Measurements from ENCODE around the gene TMEM129. TPM values are rescaled to one million over a fixed set of nuclear protein-coding genes. Genes with fewer than 3 reads are reported as not detected.

Gene TMEM129
- total and polyA plus RNA-seq, 10 of the 15 experiments (the other 5 are each of a cell fraction or from before 2014, with no cell fraction given), result 0.19 to 24.9 (median 13.2) TPM

DNA sequence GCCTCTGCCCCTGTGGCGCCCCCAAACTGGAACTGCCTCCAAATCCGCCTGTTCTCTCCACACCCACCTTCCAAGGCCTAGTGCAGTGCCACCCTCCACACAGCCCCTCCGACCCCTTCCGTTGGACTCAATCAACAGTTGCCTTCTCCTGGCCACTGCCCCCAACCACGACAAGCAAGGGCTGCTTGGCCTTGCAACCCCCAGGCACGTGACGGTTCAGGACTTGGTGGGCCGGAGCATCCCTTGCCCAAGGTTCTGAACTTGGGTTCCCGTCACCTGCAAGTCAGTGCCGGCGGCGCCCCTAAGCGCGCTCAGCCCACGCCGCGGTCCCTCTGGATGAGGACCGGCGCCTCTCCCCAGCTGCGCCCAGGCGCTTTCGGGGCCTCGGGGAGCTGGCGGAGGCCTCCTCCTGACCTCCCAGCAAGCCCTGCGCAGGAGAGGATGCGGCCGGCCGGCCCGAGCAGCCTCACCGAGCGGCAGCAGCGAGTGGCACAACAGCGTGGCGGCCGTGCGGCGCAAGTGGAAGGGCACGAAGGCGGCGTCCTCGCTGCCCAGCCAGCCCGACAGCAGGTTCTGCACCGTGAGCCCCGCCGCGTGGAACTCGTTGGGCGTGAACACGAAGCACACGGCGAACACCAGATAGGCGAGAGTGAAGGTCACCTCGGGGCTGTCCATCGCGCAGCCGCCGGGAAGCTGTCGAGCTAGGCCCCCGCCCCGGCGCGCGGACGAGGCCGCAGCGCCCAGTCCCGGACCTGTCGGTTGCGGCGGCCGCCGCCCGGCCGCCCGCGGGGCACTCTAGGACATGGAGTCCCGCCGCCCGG, 750 bp downstream of the TMEM129 start (continued):
- TF ChIP-seq, protein P1, sequence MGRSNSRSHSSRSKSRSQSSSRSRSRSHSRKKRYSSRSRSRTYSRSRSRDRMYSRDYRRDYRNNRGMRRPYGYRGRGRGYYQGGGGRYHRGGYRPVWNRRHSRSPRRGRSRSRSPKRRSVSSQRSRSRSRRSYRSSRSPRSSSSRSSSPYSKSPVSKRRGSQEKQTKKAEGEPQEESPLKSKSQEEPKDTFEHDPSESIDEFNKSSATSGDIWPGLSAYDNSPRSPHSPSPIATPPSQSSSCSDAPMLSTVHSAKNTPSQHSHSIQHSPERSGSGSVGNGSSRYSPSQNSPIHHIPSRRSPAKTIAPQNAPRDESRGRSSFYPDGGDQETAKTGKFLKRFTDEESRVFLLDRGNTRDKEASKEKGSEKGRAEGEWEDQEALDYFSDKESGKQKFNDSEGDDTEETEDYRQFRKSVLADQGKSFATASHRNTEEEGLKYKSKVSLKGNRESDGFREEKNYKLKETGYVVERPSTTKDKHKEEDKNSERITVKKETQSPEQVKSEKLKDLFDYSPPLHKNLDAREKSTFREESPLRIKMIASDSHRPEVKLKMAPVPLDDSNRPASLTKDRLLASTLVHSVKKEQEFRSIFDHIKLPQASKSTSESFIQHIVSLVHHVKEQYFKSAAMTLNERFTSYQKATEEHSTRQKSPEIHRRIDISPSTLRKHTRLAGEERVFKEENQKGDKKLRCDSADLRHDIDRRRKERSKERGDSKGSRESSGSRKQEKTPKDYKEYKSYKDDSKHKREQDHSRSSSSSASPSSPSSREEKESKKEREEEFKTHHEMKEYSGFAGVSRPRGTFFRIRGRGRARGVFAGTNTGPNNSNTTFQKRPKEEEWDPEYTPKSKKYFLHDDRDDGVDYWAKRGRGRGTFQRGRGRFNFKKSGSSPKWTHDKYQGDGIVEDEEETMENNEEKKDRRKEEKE (IDR thresholded peaks at IDR 0.05), result no peak
- TF ChIP-seq RBBP5 (conservative IDR thresholded peaks at IDR 0.05) (no peak), RCOR1 (conservative IDR thresholded peaks at IDR 0.05; ENCODE audit: low read depth, low read length) (no peak), SMC3 (IDR thresholded peaks at IDR 0.05; ENCODE audit: borderline replicate concordance, low read length) (no peak), CHD2 (IDR thresholded peaks at IDR 0.05; ENCODE audit: borderline replicate concordance, low read depth, low read length) (no peak), SREBF1 (IDR thresholded peaks at IDR 0.05; ENCODE audit: low read length) (no peak), KAT2A (conservative IDR thresholded peaks at IDR 0.05; ENCODE audit: control insufficient read depth, low read depth, low read length) (no peak), RUNX3 (IDR thresholded peaks at IDR 0.05; ENCODE audit: low read length) (no peak), NFYA (IDR thresholded peaks at IDR 0.05; ENCODE audit: borderline replicate concordance, low read depth, low read length) (no peak), RELA (IDR thresholded peaks at IDR 0.05; ENCODE audit: borderline replicate concordance, partially characterized antibody) (no peak), E2F4 (IDR thresholded peaks at IDR 0.05; ENCODE audit: low read depth, low read length) (no peak), BRCA1 (IDR thresholded peaks at IDR 0.05; ENCODE audit: low read depth, low read length) (no peak), BHLHE40 (IDR thresholded peaks at IDR 0.05; ENCODE audit: borderline replicate concordance in 1 of 2, low read depth in 2 of 2, low read length in 1 of 2) (peak; percentile 40 to 89; a peak in 3 of 4 replicates), ZZZ3 (IDR thresholded peaks at IDR 0.05; ENCODE audit: control insufficient read depth, insufficient read length, low read depth) (no peak), RAD51 (IDR thresholded peaks at IDR 0.05) (no peak), SREBF2 (IDR thresholded peaks at IDR 0.05; ENCODE audit: low read length) (no peak), YBX1 (IDR thresholded peaks at IDR 0.05) (no peak), NFXL1 (IDR thresholded peaks at IDR 0.05; ENCODE audit: borderline replicate concordance) (no peak), LARP7 (IDR thresholded peaks at IDR 0.05) (peak; percentile 62), ETV6 (conservative IDR thresholded peaks at IDR 0.05 in 1 of 2, IDR thresholded peaks at IDR 0.05 in 1 of 2; ENCODE audit: borderline replicate concordance in 1 of 2, low read depth in 1 of 2) (no peak)
- TF ChIP-seq, protein P2, sequence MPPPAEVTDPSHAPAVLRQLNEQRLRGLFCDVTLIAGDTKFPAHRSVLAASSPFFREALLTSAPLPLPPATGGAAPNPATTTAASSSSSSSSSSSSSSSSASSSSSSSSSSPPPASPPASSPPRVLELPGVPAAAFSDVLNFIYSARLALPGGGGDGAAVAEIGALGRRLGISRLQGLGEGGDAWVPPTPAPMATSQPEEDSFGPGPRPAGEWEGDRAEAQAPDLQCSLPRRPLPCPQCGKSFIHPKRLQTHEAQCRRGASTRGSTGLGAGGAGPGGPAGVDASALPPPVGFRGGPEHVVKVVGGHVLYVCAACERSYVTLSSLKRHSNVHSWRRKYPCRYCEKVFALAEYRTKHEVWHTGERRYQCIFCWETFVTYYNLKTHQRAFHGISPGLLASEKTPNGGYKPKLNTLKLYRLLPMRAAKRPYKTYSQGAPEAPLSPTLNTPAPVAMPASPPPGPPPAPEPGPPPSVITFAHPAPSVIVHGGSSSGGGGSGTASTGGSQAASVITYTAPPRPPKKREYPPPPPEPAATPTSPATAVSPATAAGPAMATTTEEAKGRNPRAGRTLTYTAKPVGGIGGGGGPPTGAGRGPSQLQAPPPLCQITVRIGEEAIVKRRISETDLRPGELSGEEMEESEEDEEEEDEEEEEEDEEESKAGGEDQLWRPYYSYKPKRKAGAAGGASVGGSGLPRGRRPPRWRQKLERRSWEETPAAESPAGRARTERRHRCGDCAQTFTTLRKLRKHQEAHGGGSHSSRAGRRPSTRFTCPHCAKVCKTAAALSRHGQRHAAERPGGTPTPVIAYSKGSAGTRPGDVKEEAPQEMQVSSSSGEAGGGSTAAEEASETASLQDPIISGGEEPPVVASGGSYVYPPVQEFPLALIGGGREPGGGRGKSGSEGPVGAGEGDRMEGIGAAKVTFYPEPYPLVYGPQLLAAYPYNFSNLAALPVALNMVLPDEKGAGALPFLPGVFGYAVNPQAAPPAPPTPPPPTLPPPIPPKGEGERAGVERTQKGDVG (CRISPR knock-in tag; IDR thresholded peaks at IDR 0.05), result no peak
- TF ChIP-seq, protein P3, sequence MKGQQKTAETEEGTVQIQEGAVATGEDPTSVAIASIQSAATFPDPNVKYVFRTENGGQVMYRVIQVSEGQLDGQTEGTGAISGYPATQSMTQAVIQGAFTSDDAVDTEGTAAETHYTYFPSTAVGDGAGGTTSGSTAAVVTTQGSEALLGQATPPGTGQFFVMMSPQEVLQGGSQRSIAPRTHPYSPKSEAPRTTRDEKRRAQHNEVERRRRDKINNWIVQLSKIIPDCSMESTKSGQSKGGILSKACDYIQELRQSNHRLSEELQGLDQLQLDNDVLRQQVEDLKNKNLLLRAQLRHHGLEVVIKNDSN (IDR thresholded peaks at IDR 0.05; ENCODE audit: borderline replicate concordance, extremely low read length, insufficient read depth, low read depth, low read length), result no peak

Data from GM12878 (cell line).